ENCODE results near the gene NPHP3.
A peak's percentile ranks its signal among the peaks of the same experiment; 100 is the strongest.
"Not testable (repeated sequence)": the region's sequence is repeated elsewhere in the genome, so short reads cannot be mapped to it uniquely, and the experiment has no call there.

Gene NPHP3

DNA sequence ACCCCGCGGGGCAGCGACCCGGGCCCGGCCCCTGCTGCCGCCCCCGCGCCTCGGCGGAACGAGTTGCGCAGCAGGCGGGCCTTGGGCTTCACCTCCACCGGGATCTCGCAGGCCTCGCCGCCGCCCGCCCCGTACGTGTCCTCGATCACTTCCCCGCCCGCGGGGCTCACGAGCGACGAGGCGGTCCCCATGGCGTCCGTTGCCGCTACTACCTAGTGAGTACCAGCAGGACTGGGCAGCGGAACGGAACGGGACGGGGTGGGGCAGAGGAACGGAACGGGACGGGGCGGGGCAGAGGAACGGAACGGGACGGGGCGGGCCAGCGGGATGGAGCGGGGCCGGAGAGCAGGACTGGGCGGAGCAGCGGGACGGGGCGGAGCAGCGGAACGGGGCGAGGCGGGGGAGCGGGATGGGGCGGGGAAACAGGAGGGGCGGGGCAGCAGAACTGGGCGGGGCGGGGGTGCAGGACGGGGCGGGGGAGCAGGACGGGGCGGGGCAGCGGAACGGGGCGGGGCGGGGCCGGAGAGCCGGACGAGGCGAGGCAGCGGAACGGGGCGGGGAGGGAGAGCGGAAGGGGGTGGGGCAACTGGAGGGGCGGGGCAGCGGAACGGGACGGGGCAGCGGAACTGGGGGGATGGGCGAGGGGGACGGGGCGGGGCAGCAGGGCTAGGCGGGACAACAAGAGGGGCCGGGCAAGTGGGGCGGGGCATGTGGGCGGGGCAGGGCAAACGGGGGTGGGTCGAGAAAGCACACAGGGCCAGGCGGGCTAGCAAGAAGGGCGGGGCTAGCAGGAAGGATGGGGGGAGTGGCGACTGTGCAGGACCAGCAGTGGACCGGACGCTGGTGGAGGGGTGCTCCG is at the start of gene NPHP3:
TSS of gene NPHP3 (minus strand) at position 245 of the 859 bp plus-strand sequence. CDS start at position 191, 54 bp downstream.
- DNase-seq, result peak; percentile 74

GRCh38 chr3:132758740-132759139 is 36.5 kb upstream of the NPHP3 start:
- no peak for DNase-seq

DNA sequence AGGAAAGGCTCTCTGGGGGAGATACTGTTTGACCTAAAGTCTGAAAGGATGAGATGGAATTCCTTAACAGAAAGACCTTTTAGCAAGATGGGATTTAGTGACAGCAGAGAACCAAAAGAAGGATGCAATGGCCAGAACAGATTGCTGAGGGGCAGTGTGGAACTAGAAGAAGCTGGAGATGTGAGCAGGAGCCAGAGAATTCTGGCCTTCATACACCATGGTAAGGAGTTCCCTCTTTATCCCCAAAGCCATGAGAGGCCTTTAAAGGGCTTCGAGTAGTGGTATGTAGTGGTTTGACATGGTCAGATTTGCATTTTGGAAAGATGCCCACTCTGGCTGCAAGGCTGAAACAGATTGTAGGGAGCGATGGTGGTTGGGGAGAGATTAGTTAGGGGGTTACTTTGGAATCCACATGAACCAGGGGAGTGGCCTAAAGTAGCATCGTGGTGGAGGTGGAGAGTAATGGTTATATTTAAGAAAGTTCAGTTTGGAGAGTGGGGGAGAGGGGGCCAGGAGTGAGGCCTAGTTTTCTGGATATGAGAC is 34.0 kb upstream of the NPHP3 start:
- DNase-seq, result no peak

DNA sequence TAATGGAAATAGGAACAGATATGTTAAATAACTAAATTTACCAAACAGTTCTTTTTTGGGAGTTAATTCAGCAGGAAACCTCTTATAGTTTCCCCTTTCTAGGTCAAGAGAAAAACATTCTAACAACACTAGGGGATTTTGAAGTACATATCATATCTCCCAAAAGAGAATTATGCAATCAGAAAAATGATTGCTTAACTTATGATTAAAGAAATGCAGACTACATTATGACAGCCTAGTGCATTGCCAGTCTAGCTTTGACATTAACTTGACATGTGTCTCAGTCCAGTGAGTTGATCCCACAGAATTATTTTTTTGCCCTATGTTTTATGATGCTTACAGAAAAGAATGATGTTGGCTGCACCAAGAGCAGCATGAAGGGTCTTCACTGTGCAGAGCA is 31.7 kb upstream of the NPHP3 start:
- DNase-seq, result peak; percentile 2

GRCh38 chr3:132749786-132750185 is 27.6 kb upstream of the NPHP3 start:
- no peak for DNase-seq

DNA sequence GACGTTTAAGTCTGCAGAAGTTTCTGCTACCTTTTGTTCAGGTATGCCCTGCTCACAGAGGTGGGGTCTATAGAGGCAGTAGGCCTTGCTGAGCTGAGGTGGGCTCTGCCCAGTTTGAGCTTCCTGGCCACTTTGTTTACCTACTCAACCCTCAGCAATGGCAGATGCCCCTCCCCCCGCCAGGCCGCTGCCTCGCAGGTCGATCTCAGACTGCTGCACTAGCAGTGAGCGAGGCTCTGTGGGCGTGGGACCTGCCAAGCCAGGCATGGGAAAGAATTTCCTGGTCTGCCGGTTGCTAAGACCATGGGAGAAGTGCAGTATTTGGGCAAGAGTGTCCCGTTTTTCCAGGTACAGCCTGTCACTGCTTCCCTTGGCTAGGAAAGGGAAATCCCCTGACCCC is 24.5 kb upstream of the NPHP3 start:
- DNase-seq, result not testable (repeated sequence)

GRCh38 chr3:132738314-132738713 is 16.1 kb upstream of the NPHP3 start:
- no peak for DNase-seq

- no peak for DNase-seq
These were observed 13.4 kb upstream of the NPHP3 start for GRCh38 chr3:132735589-132735988.

DNA sequence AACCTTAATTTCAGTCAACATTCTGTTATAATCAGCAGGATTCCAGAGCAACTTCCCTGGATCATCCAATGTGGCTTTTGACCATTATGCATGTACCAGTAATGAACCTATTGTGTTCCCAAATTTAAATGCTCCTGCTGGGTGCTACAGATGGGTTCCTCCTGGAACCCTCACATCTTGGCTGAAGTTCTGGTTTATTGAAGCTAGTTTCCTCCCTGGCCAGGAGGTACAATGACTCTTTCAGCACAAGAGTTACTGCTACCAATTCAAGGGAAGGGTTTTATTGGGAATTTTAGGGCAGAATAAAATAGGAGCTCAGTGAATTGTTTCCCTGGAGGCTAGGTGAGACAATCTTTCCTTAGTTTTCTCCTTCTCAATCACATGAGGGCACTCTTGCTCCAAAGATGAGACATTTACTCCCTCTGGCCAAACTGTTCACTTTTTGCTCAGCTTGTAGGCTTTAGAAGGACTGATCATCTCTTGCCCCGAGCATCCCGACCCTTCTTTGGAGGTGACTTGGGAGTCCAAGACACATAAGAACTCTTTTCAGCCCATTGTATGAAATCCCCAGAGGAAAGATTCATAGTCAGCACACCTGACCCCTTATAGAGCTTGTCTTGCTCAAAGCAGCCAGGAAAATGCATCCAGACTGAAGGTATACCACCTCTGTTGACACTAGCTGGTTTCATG is 8.8 kb upstream of the NPHP3 start:
- peak; percentile 2 for DNase-seq

- DNase-seq, result peak; percentile 36
These were observed 4.2 kb upstream of the NPHP3 start for GRCh38 chr3:132726341-132726823.

DNA sequence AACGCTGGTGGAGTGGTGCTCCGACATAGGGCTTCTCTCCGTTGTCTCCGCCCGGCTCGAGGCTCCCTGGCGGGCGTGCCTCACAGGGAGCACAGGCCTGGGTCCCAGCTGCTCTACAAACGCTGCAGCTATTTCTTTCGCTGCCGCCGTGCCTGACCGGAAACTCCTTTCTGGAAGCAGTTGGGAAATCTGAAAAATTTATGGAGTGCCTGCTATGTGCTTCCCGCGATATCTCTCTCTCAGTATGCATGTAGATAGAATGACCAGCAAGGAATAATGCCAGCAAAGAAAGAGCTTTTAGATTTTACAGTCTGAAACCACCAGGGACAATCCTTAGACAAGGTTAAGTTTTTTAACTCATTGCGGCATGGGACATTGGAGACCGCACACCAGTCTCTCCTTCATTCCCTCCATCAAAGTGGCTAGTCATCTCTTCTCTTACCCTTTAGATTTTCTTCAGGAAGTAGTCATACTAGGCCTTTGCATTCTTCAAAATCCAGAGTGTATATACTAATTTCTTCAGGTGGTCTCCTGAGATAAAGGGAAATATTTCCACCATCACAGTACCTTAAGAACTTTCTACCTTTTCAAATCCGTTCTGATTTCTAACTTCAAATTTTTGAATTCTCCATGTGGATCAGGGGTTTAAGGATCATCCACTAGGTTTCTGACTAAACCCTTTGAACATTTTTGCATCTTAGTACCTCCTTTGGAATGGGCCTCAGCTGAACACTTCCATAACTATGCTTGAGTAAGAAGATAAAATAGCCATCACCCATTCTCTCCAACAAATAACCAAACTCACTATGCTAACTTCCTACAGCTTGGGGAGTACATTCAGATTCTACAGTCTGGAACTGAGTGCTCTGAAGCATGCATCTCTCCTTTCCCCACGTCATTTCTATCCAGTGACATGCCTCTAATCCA is 1.1 kb upstream of the NPHP3 start:
- no peak for DNase-seq

DNA sequence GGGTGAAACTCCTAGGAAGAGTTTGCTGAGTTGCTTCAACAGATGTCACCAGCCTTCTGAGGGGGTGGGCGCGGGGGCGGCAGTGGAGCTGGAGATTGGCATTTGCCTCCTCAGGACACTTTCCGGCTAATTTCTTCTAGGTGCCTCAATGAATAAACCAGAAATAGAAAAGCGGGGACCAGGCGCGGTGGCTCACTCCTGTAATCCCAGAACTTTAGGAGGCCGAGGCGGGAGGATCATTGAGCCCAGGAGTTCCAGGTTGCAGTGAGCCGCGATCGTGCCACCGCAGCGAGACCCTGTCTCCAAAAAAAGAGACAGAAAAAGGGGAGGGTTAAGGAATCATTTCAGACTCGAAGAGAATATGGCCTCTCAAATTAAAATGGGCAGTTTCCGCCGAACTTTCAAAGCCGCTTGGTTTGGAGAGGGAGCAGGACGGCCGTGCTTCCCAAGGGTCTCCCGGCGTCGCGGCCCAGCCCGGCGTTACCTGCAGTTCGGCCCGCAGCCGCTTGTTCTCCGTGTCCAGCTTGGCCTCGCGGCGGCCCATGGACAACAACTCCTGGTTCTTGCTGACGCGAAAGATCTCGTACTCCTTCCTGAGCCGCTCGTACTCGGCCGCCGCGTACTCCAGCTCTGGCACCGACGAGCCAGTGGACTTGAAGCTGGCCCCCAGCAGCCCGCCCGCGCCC is 587 bp downstream of the NPHP3 start:
- peak; percentile 37 for DNase-seq

DNA sequence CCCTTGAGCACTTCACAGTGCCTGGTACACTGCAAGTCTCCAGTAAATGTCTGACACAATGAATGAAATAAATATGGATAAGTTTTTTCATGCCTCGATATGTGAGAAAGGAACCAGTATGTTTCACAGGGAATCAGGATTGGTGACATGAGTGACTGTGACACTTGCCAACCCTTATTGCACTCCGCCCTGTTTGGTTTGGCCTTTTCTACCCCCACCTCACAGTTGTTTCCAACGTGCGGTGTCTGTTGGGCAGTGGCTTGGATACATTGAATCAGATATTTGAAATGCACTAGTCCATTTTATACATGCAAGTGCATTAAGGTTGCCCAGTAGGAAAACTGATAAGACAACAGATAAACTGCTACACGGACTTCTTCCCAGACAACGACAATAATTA is 2.0 kb downstream of the NPHP3 start:
- no peak for DNase-seq

DNA sequence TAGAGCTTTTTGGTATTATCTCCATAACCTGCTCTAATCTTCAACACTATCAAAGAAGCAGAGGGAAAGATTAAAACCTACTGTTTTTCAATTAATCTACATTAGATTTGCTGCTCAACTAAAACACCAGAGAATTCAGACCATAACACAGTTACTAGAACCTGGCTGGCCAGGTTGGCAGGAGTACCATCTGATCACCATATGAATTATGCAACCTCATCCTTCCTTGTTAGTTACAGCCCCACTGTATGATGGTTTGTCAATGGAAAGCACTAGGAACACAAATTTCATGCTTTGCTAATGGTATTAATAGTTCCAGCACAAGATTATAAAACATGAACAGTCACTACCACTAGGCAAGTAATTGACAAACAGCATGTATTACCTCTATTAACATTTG is 5.8 kb downstream of the NPHP3 start:
- DNase-seq, result no peak

DNA sequence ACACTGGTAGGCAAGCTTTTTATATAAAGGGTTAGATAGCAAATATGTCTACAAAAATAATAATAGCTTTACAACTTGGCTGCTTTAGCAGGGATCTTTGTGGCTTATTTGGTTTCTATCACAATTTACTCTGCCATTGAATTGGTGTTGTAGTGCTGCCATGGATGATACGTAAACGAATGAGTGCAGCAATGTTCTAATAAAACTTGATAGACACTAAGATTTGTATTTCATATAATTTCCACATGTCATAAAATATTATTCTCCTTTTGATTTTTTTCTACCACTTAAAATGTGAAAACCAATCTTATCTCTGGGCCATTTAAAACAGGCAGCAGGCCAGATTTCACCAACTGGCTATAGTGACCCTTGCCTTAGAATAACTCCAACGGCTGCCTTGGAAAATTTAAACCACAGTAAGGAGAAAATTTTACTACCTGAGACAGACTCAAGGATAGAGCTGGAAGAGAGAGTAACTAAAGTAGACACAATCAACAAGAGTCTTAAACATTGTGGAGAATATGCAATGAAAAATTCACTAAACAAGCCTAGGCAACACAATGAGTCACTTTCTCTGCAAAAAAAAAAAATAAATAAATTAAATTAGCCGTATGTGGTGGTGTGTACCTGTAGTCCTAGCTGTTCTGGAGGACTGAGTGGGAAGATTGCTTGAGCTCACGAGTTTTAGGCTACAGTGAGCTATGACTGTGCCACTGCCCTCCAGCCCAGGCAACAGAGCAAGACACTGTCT is 8.1 kb downstream of the NPHP3 start:
- no peak for DNase-seq

GRCh38 chr3:132710311-132710710 is 11.9 kb downstream of the NPHP3 start:
- no peak for DNase-seq

- no peak for DNase-seq
These were observed 12.4 kb downstream of the NPHP3 start for GRCh38 chr3:132709761-132710160.

DNA sequence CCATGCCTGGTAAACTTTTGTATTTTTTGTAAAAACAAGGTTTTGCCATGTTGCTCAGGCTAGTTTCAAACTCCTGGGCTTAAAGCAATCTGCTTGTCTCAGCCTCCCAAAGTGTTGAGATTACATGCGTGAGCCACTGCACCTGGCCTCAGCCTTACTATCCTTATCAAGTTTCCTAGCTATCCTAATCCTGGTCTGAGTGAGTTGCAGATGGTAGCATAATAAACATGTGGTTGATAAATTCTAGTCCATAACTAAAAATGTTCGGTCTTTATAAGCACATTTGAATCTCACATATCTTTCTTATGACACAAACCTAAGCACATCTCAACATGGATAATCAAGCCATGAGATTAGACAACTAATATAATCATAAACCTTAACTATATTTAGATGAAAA is 18.5 kb downstream of the NPHP3 start:
- no peak for DNase-seq

- no peak for DNase-seq
These were observed 26.8 kb downstream of the NPHP3 start for GRCh38 chr3:132695422-132695821.

DNA sequence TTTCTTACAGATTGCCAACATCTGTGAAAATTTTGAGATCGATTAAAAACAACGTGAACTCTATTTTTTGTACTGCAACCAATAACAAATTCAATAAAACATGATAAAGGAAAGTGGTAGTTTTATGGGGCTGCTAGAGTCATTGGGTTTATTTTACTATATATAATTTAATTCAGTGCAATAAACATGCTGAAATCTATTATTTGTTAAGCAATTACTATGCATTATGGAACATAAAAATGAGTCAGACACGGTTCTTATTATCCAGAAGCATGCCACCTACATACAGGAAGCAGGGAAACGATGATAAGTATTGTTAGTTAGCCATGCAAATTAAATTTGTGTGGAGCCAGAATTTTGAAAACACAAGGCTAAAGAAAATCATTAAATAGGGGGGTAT is 27.2 kb downstream of the NPHP3 start:
- DNase-seq, result no peak

DNA sequence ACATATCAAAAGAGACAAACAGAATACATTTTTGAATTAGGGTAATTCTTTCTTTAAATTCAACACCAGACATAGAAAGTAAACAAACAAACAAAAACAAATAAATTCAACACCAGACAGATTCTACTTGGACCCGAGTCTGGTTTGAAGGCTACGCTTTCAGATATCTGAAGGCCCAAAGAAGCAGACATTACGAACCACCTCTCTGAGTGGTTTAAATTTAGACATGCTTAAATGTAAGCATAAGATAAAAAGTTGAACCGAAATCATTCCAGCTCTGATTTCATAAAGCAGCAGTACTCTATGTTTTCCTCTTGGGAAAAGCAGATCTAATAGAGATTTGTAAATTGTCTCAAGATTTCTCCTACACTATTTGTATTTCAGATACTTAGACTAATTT is 32.2 kb downstream of the NPHP3 start:
- DNase-seq, result no peak
